ENCODE data around the gene DGKI.

The DGKI gene

DNA sequence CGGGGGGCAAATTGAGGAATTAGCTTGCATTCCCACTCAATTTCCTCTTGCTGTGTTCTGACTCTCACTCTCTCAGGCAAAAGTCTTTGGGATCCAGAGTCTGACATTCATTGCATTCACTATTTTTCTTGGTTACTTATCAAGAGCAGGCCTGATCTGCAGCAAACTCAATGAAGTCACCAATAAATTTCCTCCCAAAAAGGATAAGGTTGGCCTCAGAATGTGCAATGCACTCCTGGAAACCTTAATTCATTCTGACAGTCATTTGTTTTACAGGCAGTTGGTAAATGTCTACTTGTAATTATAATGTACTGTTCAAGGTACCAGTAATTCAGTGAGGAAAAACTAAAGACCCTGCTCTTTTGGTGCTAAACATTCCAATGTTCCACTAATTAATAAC is 6.3 kb upstream of the DGKI start:
- Histone ChIP-seq H3K9me3 (no peaks in the 10 kb centered on the region), H3K9ac (no peak overlapping the region), H3K27me3 (peaks cover 3% of the 10 kb centered on the region), H3K4me1 (peaks cover 3% of the 10 kb centered on the region), H3K36me3 (no peaks in the 10 kb centered on the region), H3K4me3 (no peak overlapping the region), H3K4me2 (no peak overlapping the region), H4K20me1 (no peaks in the 10 kb centered on the region), H3K27ac (no peak overlapping the region)
- TF ChIP-seq Cebpa-rat (IDR thresholded peaks at IDR 0.05) = no peak

DNA sequence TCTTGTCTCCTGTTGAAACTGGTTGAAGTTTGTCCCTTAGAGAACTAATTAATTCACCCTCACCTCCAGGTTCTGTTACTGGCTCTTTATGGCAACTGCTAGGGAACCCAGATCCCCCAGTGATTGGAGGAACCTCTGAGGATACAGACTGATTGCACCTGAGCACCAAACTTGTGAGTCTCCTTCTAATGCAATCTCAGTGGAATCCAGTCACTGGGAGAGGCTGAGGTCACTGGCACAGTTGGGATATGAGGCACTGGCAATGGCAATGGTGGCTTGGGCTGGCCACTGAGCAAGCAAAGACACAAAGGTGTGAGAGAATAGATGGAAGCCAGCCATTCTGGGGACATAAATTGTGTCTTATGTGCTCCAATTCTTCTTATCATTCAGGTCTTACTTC is 5.3 kb upstream of the DGKI start:
- H3K36me3 ChIP-seq = no peaks in the 10 kb centered on the region
- no peaks in the 10 kb centered on the region for H4K20me1 ChIP-seq
- no peaks in the 10 kb centered on the region for H3K9me3 ChIP-seq
- no peak overlapping the region for H3K27ac ChIP-seq
- TF ChIP-seq Cebpa-rat (IDR thresholded peaks at IDR 0.05) = no peak
- peaks cover 13% of the 10 kb centered on the region for H3K4me1 ChIP-seq
- no peak overlapping the region for H3K4me3 ChIP-seq
- H3K9ac ChIP-seq = no peak overlapping the region
- peaks cover 12% of the 10 kb centered on the region for H3K27me3 ChIP-seq
- no peak overlapping the region for H3K4me2 ChIP-seq

DNA sequence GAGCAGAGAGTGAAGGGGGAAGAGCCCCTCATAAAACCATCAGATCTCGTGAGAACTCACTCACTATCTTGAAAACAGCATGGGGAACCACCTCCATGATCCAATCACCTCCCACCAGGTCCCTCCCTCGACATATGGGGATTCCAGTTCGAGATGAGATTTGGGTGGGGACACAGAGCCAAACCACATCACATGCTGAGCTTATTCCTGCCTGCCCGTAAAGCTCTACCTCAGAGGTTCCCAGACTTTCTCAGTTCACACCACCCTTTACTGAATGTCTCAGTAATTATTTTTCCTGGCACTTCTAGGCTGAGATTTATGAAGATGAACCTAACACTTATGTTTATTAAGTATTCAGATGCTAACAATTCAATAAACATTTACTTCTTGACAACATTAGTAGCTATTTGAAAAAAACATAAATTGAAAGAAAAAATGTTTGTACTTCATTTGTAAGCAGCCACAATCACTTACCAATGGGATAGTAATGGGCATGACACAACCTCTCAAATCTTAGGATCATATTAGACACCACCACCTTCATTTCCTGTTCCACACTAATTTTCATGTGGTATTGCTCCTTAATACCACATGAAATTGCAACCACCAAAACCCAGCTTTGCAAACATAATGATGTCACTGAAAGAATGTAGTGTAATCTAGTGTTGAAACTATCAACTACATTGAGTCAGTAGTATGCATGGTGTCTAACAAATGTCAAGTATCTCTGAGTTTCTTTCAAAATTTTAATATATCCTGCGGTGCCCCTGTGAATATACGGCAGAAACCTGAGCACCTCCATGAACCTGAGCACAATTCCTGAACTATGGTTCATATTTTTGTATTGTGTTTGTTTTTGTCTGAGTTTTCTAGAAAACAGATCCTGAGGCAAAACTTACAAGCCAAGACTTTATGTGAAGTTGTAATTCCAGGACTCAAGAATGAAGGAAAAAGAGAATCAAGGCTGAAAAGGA is 4.5 kb upstream of the DGKI start:
- H3K9ac ChIP-seq = no peak overlapping the region
- no peaks in the 10 kb centered on the region for H3K36me3 ChIP-seq
- H3K27ac ChIP-seq = no peak overlapping the region
- H3K4me3 ChIP-seq = no peak overlapping the region
- peaks cover 21% of the 10 kb centered on the region for H3K27me3 ChIP-seq
- no peak overlapping the region for H3K4me2 ChIP-seq
- TF ChIP-seq Cebpa-rat (IDR thresholded peaks at IDR 0.05) = no peak
- H4K20me1 ChIP-seq = no peaks in the 10 kb centered on the region
- no peaks in the 10 kb centered on the region for H3K9me3 ChIP-seq
- peaks cover 18% of the 10 kb centered on the region for H3K4me1 ChIP-seq

GRCh38 chr7:137850571-137850970 is 3.8 kb upstream of the DGKI start:
- peaks cover 23% of the 10 kb centered on the region for H3K4me1 ChIP-seq
- H3K9me3 ChIP-seq = no peaks in the 10 kb centered on the region
- no peak for TF ChIP-seq Cebpa-rat (IDR thresholded peaks at IDR 0.05)
- H3K4me2 ChIP-seq = no peak overlapping the region
- H3K4me3 ChIP-seq = no peak overlapping the region
- peaks cover 28% of the 10 kb centered on the region for H3K27me3 ChIP-seq
- no peaks in the 10 kb centered on the region for H3K36me3 ChIP-seq
- H3K27ac ChIP-seq = no peak overlapping the region
- H4K20me1 ChIP-seq = no peaks in the 10 kb centered on the region
- H3K9ac ChIP-seq = no peak overlapping the region

- Histone ChIP-seq H3K4me2 (peak overlapping the region; percentile 98), H3K4me3 (no peak overlapping the region), H3K36me3 (no peaks in the 10 kb centered on the region), H4K20me1 (no peaks in the 10 kb centered on the region), H3K9ac (no peak overlapping the region), H3K27me3 (peaks cover 40% of the 10 kb centered on the region), H3K4me1 (peaks cover 29% of the 10 kb centered on the region), H3K9me3 (no peaks in the 10 kb centered on the region), H3K27ac (no peak overlapping the region)
- TF ChIP-seq Cebpa-rat (IDR thresholded peaks at IDR 0.05) = no peak
These were observed 1.3 kb upstream of the DGKI start for GRCh38 chr7:137848095-137848494.

- H3K4me2 ChIP-seq = peak overlapping the region; percentile 98
- peaks cover 29% of the 10 kb centered on the region for H3K4me1 ChIP-seq
- no peak for TF ChIP-seq Cebpa-rat (IDR thresholded peaks at IDR 0.05)
- no peaks in the 10 kb centered on the region for H3K36me3 ChIP-seq
- H3K27me3 ChIP-seq = peaks cover 40% of the 10 kb centered on the region
- H4K20me1 ChIP-seq = no peaks in the 10 kb centered on the region
- H3K9ac ChIP-seq = peak overlapping the region; percentile 58
- no peak overlapping the region for H3K27ac ChIP-seq
- H3K4me3 ChIP-seq = peak overlapping the region; percentile 69
- no peaks in the 10 kb centered on the region for H3K9me3 ChIP-seq
These were observed 835 bp upstream of the DGKI start for GRCh38 chr7:137847568-137848050.

- H4K20me1 ChIP-seq = no peaks in the 10 kb centered on the region
- peak overlapping the region; percentile 98 for H3K4me2 ChIP-seq
- H3K27me3 ChIP-seq = peaks cover 40% of the 10 kb centered on the region
- H3K36me3 ChIP-seq = no peaks in the 10 kb centered on the region
- no peak overlapping the region for H3K9ac ChIP-seq
- H3K9me3 ChIP-seq = no peaks in the 10 kb centered on the region
- no peak for TF ChIP-seq Cebpa-rat (IDR thresholded peaks at IDR 0.05)
- H3K27ac ChIP-seq = no peak overlapping the region
- peak overlapping the region; percentile 69 for H3K4me3 ChIP-seq
- peaks cover 29% of the 10 kb centered on the region for H3K4me1 ChIP-seq
These were observed 286 bp downstream of the DGKI start for GRCh38 chr7:137846549-137846826.

GRCh38 chr7:137844677-137845425 is 1.9 kb downstream of the DGKI start:
- Histone ChIP-seq H3K4me1 (peaks cover 29% of the 10 kb centered on the region), H3K9ac (no peak overlapping the region), H3K27ac (no peak overlapping the region), H3K4me2 (peak overlapping the region; percentile 11), H4K20me1 (no peaks in the 10 kb centered on the region), H3K36me3 (no peaks in the 10 kb centered on the region), H3K9me3 (no peaks in the 10 kb centered on the region), H3K27me3 (peaks cover 40% of the 10 kb centered on the region), H3K4me3 (no peak overlapping the region)
- TF ChIP-seq Cebpa-rat (IDR thresholded peaks at IDR 0.05) = no peak

- Histone ChIP-seq H3K4me2 (no peak overlapping the region), H3K27ac (no peak overlapping the region), H3K4me3 (no peak overlapping the region), H3K27me3 (peaks cover 8% of the 10 kb centered on the region), H3K9ac (no peak overlapping the region), H4K20me1 (no peaks in the 10 kb centered on the region), H3K36me3 (peaks cover 5% of the 10 kb centered on the region; the same call in 1 of the 2 replicates), H3K9me3 (no peaks in the 10 kb centered on the region), H3K4me1 (peaks cover 7% of the 10 kb centered on the region; the same call in 1 of the 2 replicates)
- TF ChIP-seq Cebpa-rat (IDR thresholded peaks at IDR 0.05) = no peak
These were observed 6.6 kb downstream of the DGKI start for GRCh38 chr7:137839903-137840779.

Data from BLaER1 (cell line).